ENCODE measurements around the gene USPL1.
A peak's percentile ranks its signal among the peaks of the same experiment; 100 is the strongest.
"Not testable (repeated sequence)": the region's sequence is repeated elsewhere in the genome, so short reads cannot be mapped to it uniquely, and the experiment has no call there.

Gene USPL1
- long read RNA-seq, donor 1, partial matches to known transcripts: 0 of 3 reads
- long read RNA-seq, donor 1, other reads (novel, unspliced or antisense): 0 of 3 reads
- long read RNA-seq, donor 2: 0 reads
- long read RNA-seq, donor 3: 0 reads
- long read RNA-seq, donor 4, partial matches to known transcripts: 0 of 1 reads
- long read RNA-seq, donor 4, other reads (novel, unspliced or antisense): 0 of 1 reads
- long read RNA-seq, donor 5, partial matches to known transcripts: 0 of 7 reads
- long read RNA-seq, donor 5, other reads (novel, unspliced or antisense): 5 of 7 reads
- long read RNA-seq, donor 6, partial matches to known transcripts: 5 of 5 reads
- long read RNA-seq, donor 6, other reads (novel, unspliced or antisense): 0 of 5 reads
- long read RNA-seq, donor 7, partial matches to known transcripts: 0 of 1 reads
- long read RNA-seq, donor 7, other reads (novel, unspliced or antisense): 0 of 1 reads
- long read RNA-seq, donor 8, partial matches to known transcripts: 0 of 1 reads
- long read RNA-seq, donor 8, other reads (novel, unspliced or antisense): 0 of 1 reads

GRCh38 chr13:30617315-30618185, at the start of gene USPL1:
Gene USPL1, plus strand, starts transcription at chr13:30617920. Its CDS starts 3,221 bp downstream, at chr13:30621141.
- DNase-seq: peak; percentile 99

GRCh38 chr13:30569901-30570576, 47.7 kb upstream of the USPL1 start:
- DNase-seq: no peak

GRCh38 chr13:30570691-30571090, 47.0 kb upstream of the USPL1 start:
- DNase-seq: no peak

GRCh38 chr13:30572859-30573275, 44.9 kb upstream of the USPL1 start:
- peak; percentile 41 for DNase-seq

GRCh38 chr13:30576528-30576927, 41.2 kb upstream of the USPL1 start:
- no peak for DNase-seq

GRCh38 chr13:30577401-30577852, 40.3 kb upstream of the USPL1 start:
- no peak for DNase-seq

GRCh38 chr13:30580852-30581502, 36.7 kb upstream of the USPL1 start:
- no peak for DNase-seq

GRCh38 chr13:30581582-30581981, 36.1 kb upstream of the USPL1 start:
- DNase-seq: no peak

GRCh38 chr13:30584051-30584731, 33.5 kb upstream of the USPL1 start:
- no peak for DNase-seq

GRCh38 chr13:30585748-30586262, 31.9 kb upstream of the USPL1 start:
- no peak for DNase-seq

GRCh38 chr13:30587231-30587630, 30.5 kb upstream of the USPL1 start:
- no peak for DNase-seq

- no peak for DNase-seq
Measured at GRCh38 chr13:30587739-30588138, 30.0 kb upstream of the USPL1 start.

- no peak for DNase-seq
Measured at GRCh38 chr13:30593001-30593400, 24.7 kb upstream of the USPL1 start.

- DNase-seq: no peak
Measured at GRCh38 chr13:30600496-30600895, 17.2 kb upstream of the USPL1 start.

- DNase-seq: no peak
Measured at GRCh38 chr13:30601836-30602235, 15.9 kb upstream of the USPL1 start.

- no peak for DNase-seq
Measured at GRCh38 chr13:30605052-30605451, 12.7 kb upstream of the USPL1 start.

GRCh38 chr13:30607186-30607585, 10.5 kb upstream of the USPL1 start:
- not testable (repeated sequence) for DNase-seq

GRCh38 chr13:30607908-30608307, 9.8 kb upstream of the USPL1 start:
- DNase-seq: no peak

- DNase-seq: no peak
Measured at GRCh38 chr13:30608364-30608763, 9.4 kb upstream of the USPL1 start.

- no peak for DNase-seq
Measured at GRCh38 chr13:30610311-30610710, 7.4 kb upstream of the USPL1 start.

GRCh38 chr13:30615481-30615865, 2.2 kb upstream of the USPL1 start:
- no peak for DNase-seq
